ENCODE measurements around the gene DHRS2. TPM values are rescaled to one million over a fixed set of nuclear protein-coding genes. Genes with fewer than 3 reads are reported as not detected.

The DHRS2 gene
- total RNA-seq, 1 experiment from 2014 or later: 21.3 TPM

DNA sequence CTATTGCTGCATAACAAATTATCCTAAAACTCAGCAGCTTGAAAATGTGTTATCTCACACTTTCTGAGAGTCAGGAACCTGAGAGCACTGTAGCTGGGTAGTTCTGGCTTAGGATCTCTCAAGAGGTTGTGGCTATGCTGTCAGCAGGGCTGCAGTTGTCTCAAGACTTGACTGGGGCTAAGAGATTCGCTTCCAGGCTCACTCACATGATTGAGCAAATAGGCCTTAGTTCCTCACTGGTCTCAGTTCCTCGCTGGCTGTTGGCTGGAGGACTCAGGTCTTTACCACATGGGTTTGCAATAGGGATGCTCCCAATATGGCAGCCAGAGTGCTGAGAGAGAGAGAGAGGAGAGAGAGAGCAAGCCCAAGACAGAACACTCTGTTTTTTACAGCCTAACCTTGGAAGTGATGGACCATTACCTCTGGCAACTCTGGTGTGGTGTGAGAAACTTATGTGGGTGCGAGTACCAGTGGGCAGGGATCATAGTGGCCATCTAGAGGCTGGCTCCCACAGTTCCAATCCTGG is 15.9 kb upstream of the DHRS2 start:
- no peaks in the 10 kb centered on the region for H3K4me1 ChIP-seq
- Mint-ChIP-seq H3K27ac (ENCODE audit: unreplicated experiment) (no peak overlapping the region), H3K4me1 (ENCODE audit: low read depth, unreplicated experiment) (no peaks in the 10 kb centered on the region), H3K27me3 (ENCODE audit: insufficient read depth, unreplicated experiment) (no peaks in the 10 kb centered on the region), H3K9me3 (ENCODE audit: unreplicated experiment) (peaks cover 42% of the 10 kb centered on the region), H3K36me3 (ENCODE audit: insufficient read depth, unreplicated experiment) (no peaks in the 10 kb centered on the region), H3K4me3 (ENCODE audit: unreplicated experiment) (no peak overlapping the region)
- no TSS peak for BruUV-seq (replicated peaks)
- intact Hi-C loops (cut with micrococcal nuclease; ENCODE audit: unreplicated experiment): no loop called here
- TF ChIP-seq CTCF (IDR thresholded peaks at IDR 0.05; ENCODE audit: insufficient read depth in 1 of 2, low read depth in 1 of 2, low read length in 1 of 2, severe bottlenecking in 1 of 2, unreplicated experiment in 1 of 2): no peak
- no peak overlapping the region for H3K4me3 ChIP-seq (ENCODE audit: low read depth, low read length)
- no peaks in the 10 kb centered on the region for H3K36me3 ChIP-seq (ENCODE audit: control insufficient read depth, insufficient read depth, low read length)
- POLR2A ChIA-PET: interaction anchor here (0.5 kb wide), 1 partner anchor 8 kb away, joined by 4 read pairs; no protein-coding TSS in a partner anchor
- H3K27me3 ChIP-seq (replicated peaks; ENCODE audit: control insufficient read depth, insufficient read depth, low read length): no peaks in the 10 kb centered on the region
- peaks cover 11% of the 10 kb centered on the region for H3K9me3 ChIP-seq
- CTCF ChIA-PET: no interaction called here
- DNase-seq: no peak

- H3K9me3 Mint-ChIP-seq (ENCODE audit: unreplicated experiment): peaks cover 42% of the 10 kb centered on the region
- TF ChIP-seq CTCF (IDR thresholded peaks at IDR 0.05; ENCODE audit: insufficient read depth in 1 of 2, low read depth in 1 of 2, low read length in 1 of 2, severe bottlenecking in 1 of 2, unreplicated experiment in 1 of 2): no peak
- H3K4me1 Mint-ChIP-seq (ENCODE audit: low read depth, unreplicated experiment): no peaks in the 10 kb centered on the region
- no peak overlapping the region for H3K27ac Mint-ChIP-seq (ENCODE audit: unreplicated experiment)
- no peak overlapping the region for H3K4me3 Mint-ChIP-seq (ENCODE audit: unreplicated experiment)
- intact Hi-C loops (cut with micrococcal nuclease; ENCODE audit: unreplicated experiment): no loop called here
- no peaks in the 10 kb centered on the region for H3K4me1 ChIP-seq
- peaks cover 22% of the 10 kb centered on the region for H3K9me3 ChIP-seq
- no peak for DNase-seq
- H3K36me3 Mint-ChIP-seq (ENCODE audit: insufficient read depth, unreplicated experiment): no peaks in the 10 kb centered on the region
- no peaks in the 10 kb centered on the region for H3K36me3 ChIP-seq (ENCODE audit: control insufficient read depth, insufficient read depth, low read length)
- ChIA-PET POLR2A (no interaction called here), CTCF (interaction anchor here (1.2 kb wide), 1 partner anchor 11 kb away, joined by 3 read pairs; no protein-coding TSS in a partner anchor)
- H3K27me3 ChIP-seq (replicated peaks; ENCODE audit: control insufficient read depth, insufficient read depth, low read length): no peaks in the 10 kb centered on the region
- H3K27me3 Mint-ChIP-seq (ENCODE audit: insufficient read depth, unreplicated experiment): no peaks in the 10 kb centered on the region
- BruUV-seq (replicated peaks): no TSS peak
- H3K4me3 ChIP-seq (ENCODE audit: low read depth, low read length): no peak overlapping the region
These were observed 14.8 kb upstream of the DHRS2 start for GRCh38 chr14:23621204-23621931.

- H3K27me3 ChIP-seq (replicated peaks; ENCODE audit: control insufficient read depth, insufficient read depth, low read length): no peaks in the 10 kb centered on the region
- Mint-ChIP-seq H3K4me1 (ENCODE audit: low read depth, unreplicated experiment) (no peaks in the 10 kb centered on the region), H3K27me3 (ENCODE audit: insufficient read depth, unreplicated experiment) (no peaks in the 10 kb centered on the region), H3K36me3 (ENCODE audit: insufficient read depth, unreplicated experiment) (no peaks in the 10 kb centered on the region), H3K9me3 (ENCODE audit: unreplicated experiment) (peaks cover 42% of the 10 kb centered on the region), H3K4me3 (ENCODE audit: unreplicated experiment) (no peak overlapping the region), H3K27ac (ENCODE audit: unreplicated experiment) (no peak overlapping the region)
- ChIA-PET POLR2A (no interaction called here), CTCF (interaction anchor here (1.2 kb wide), 1 partner anchor 10 kb away, joined by 3 read pairs; no protein-coding TSS in a partner anchor)
- H3K9me3 ChIP-seq: peaks cover 22% of the 10 kb centered on the region
- no peak for TF ChIP-seq CTCF (IDR thresholded peaks at IDR 0.05; ENCODE audit: insufficient read depth in 1 of 2, low read depth in 1 of 2, low read length in 1 of 2, severe bottlenecking in 1 of 2, unreplicated experiment in 1 of 2)
- no peak overlapping the region for H3K4me3 ChIP-seq (ENCODE audit: low read depth, low read length)
- no peaks in the 10 kb centered on the region for H3K36me3 ChIP-seq (ENCODE audit: control insufficient read depth, insufficient read depth, low read length)
- H3K4me1 ChIP-seq: no peaks in the 10 kb centered on the region
- DNase-seq: no peak
- intact Hi-C loops (cut with micrococcal nuclease; ENCODE audit: unreplicated experiment): no loop called here
- BruUV-seq (replicated peaks): no TSS peak
These were observed 14.0 kb upstream of the DHRS2 start for GRCh38 chr14:23621932-23622730.

Data from Caco-2 (cell line).